Stimulated activated CD8-positive, alpha-beta memory T cell treated with anti-CD3 and anti-CD28 coated beads, Interleukin-12 subunit alpha, Interleukin-12 subunit beta, amount 100 ng/mL, for 4 hours (primary cell): ENCODE measurements around the gene TPT1.

Experiments
- DNase-seq: peaks from one replicate; pipeline ENCODE4 v3.0.0-alpha.2; 2020; ENCODE audit warnings: low read depth

Gene TPT1

DNA sequence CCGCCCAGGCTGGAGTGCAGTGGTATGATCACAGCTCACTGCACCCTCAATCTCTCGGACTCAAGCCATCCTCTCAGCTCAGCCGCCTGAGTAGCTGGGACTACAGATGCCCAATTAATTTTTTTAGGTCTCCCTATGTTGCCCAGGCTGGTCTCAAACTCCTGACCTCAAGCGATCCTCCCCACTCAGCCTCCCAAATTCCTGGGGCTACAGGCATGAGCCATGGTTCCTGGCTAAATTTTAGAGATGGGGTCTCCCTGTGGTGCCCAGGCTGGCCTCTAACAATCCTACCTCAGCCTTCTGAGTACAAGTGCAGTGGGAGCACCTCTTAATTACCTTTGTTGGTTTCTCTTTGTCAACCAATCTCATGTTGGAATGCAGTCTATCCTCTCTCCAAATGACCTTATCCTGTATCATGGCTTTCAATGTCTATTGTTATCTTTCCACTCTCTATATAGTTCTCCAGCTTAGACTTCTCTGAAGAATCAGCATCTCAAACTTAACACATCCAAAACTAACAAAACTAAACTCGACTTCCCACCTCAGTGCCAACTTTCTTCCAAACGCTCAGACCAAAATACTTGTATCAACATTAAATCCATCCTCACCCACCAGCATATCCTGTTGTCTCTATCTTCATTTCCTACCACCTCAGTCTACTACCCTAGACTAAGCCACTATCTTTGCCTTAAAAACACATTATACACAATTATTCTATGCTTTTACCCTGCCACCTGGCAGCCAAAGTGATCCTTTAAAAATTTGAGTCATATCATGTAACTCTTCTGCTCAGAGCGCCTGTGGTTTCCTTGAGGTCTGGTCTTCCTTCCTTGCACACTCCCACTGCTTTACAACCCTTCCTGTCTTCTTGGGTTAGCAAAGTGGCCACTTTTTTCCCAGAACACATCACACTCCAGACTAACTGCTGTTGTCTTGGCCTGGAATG lies 6.7 kb downstream of the TPT1 start:
- DNase-seq, result no peak

DNA sequence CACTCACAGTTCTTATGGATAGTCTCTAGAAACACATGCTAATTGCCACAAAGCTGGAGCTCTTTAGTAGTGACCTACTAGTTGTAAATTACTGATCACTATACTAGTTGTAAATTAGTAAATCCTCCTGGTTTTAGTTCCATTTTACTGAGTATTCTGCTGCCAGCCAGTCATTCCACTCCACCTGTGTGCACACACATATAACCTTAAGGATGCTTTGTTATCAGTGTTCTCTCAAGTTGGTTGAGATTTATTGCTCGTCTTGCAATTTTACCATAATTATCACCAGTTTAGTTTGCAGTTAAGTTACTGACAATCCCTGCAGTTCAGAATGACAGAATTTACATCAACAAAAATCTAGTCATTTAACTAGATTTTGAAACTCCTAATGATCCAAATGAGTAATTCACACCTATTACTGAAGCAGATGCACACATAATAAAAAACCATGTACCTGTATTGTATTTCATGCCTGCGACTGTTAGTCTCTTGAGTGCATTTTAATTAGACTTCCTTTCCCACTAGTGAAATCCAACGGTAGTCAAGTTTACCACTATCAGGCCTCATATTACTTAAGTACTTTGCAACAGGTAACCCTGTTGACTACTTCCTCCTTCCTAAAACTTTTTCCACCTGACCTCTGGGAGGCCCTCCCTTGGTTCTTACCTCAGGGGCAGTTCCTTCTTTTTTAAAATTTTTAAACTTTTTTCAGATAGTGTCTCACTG lies 7.6 kb downstream of the TPT1 start:
- no peak for DNase-seq

DNA sequence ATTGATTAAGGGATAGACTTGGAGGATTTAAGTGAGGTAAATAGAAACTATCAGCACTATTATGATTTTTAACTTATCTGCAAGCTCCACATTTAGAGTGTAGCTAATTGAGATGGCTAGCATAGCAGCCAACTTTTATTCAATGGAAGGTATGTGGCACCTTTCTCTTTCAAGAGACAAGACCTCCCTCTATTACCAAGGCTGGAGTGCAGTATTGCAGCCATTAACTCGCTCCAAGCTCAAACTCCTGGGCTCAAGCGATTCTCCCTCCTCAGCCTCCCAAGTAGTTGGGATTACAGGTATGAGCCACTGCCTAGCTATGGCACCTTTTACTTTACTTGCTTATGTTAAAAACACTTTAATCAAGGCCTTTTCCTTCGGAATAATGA lies 8.2 kb downstream of the TPT1 start:
- no peak for DNase-seq

DNA sequence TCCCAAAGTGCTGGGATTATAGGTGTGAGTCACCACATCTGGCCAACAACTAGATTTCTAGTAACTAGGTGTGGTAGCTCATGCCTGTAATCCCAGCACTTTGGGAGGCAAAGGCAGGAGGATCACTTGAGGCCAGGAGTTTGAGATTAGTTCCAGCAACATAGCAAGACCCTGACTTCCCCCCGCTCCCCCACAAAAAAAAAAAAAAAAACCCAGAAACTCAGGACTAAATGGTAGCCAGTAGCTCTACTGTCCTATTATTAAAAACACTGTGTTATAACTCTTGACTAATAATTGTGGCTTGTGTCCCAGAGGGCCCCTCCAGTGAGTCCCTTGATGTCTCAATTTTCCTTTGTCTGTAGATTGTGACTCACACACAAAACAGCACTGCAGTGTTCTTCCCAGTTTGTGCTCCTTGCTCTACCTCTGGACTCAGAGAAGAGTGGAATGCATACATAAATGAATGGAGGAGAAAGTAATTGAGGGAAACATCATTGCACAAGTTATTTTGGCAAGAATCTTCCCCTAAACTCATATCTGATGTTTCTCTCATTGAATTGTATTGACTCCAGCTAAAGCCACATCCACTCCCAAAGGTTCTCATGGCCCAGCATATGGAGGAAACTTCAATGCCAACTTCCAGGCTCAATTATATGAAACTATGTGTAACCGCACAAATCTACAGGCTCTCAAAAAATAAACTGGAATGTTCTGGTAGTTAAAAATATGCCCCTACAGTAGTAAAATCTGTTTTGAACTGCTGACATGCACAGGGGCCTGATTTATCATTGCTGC lies 8.8 kb downstream of the TPT1 start:
- no peak for DNase-seq

DNA sequence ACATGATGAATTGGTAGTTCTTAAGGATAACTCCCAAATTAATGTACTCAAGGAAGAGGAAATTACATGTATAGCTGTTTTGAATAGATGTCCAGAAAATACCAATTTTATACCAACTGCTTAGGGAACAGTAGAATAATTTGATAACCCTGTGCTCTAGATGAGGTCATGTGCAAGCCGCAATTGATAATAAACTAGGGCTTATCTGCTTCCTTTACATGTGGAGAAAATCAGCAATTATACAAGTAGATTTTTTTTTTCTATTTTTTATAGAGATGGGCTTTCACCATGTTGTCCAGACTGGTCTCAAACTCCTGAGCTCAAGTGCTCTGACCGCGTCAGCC lies 9.3 kb downstream of the TPT1 start:
- DNase-seq, result no peak

DNA sequence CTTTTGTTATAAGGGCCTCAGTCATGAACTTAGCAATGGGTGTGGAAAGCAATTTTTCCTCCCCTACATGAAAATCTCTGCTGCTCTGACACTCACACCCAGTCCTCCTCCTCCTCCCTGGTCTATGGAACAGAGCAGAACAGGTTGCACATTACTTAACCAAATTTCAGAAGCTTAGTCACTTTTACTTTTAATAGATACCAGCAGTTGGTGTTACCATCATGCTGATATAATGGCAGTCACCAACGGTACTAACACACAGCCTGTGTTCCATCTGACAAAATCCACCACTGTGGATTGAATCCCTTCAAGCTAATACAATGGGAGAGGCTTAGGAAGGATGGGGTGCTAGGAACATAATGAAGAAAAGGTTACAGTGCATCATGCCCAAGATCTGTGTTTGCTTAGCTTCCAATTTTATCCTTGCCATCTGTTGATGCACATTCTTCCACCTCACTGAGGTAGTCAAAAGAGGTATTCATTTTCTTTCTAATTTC lies 9.8 kb downstream of the TPT1 start:
- DNase-seq, result no peak

DNA sequence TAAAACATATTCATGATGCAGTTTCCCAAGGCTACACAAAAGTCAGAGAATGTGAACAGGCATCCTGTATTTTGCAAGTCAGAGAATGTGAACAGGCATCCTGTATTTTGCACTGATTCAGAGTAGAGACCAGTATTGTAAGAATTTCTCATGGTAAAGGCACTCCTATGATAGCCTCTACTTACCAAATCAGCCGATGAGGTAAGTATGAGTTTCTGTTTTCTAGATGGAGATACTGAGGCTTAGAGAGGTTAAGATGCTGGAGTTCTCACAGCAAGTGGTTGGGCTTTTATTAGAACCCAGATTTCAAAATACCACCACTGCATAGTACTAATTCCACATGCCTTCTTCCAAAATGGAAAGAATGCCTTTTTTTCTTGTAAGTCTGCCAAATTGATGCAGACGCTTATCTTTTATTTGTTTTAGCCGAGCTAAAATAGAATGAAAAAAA lies 12.3 kb downstream of the TPT1 start:
- DNase-seq, result no peak

DNA sequence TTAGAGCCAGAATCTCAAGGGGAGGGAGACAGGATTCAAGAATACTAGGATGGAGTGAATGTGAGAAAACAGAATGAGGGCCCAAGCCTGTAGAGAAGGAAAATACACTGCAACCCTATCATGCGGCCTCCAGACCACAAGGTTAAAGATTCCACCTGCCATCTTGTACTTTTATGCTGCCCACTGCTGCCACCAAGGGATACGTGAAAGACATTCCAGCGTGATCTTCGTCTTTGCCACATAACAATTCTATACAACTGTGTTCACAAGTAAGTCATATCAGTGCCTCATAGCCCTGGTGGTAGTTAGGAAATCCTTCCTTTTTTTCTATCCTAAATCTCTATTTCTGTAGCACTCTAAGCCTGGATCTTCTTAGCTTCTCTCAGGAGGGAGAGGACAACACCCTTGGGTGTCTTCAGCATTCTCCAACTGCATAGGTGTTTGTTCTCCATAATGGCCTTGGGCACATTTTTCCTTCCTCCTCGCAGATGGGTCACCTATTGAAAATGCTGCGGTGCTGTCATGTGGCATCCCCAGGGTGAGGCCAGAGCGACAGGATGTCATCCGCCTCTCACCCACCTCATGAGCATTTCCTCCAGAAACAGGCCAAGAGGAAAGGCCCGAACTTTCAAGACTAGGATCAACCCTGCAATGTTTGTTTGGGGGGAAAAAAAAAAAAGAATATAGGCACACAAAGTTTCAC lies 13.6 kb downstream of the TPT1 start:
- DNase-seq, result no peak

DNA sequence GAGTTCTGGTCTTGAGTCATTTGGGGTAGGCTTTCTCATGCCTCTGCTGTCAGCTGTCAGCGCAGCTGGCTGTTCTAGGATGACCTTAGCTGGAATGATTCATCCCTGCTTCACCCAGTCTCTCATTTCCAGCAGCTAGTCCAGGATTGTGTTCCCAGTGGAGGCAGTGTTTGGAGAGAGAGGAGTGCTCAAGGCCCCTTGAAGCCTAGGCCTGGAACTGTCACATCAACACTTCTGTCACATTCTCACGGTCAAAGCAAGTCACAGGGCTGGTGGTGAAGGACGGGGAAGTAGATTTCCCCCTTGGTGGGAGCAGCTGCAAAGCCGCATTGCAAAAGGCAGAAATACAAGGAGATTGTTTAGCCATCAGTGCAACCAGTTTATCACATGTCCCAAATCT lies 15.2 kb downstream of the TPT1 start:
- DNase-seq, result no peak

DNA sequence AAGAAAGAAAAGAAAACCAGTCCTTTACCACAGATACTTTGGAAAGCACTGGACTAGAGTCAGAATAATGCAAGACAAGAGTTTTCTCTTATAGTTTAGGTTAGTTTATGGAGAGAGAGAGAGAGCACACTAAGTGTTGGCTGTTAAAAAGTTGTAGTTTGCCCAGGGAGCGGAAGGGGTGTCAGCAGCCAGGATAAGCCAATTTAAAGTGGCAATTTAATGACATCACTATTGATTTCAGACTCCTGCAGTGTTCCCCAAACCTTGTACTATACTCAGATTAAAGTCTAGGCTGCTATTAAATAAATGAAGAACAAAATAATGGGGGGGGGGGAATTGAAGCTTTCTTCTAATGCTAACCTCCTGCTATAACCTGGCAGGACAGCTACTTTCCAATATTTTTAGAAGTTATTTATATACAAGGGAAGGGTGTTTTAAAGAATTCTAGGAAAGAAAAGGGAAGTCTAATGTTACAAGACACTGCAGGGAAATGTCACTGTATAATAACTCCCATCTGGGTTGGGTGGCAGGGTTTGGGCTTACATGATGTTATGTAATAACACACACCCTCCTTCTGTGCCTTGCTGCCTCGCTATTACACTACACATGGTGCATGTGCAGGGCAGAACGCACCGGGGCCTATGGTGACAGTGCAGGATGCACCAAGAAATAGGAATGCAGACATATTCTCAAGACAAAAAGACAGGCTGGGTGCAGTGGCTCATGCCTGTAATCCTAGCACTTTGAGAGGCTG lies 19.9 kb downstream of the TPT1 start:
- DNase-seq, result no peak

DNA sequence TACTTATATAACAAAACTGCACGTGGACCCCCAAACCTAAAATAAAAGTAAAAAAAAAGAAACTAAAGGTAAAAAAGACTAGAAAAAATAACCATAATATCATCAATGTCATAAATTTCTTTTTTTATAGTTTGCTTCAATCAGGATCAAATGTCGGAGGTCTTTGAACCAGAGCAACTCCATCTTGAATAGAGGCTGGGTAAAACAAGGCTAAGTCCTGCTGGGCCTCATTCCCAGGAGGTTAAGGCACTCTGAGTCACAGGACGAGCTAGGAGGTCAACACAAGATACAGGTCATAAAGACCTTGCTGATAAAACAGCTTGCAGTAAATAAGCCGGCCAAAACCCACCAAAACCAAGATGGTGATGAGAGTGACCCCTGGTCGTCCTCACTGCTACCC lies 24.0 kb downstream of the TPT1 start:
- no peak for DNase-seq

DNA sequence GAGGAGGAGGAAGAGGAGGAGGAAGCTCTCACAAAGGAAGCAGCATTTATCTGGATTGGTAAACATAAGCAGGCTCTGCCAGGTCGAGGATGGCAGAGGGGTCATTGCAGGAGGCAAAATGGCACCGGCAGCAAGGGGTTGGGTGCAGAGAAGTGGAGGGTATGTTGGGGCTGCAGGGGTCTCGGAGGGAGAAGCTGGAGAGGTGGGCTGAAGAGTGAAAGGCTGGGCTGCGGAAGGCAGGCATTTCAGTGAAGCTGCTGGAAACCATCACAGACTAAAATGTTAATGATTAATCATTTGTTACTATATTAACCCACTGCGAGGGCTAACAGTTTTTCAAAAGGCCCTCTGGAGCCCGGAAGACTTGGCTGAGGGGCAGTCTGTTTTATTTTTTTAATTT lies 24.6 kb downstream of the TPT1 start:
- DNase-seq, result no peak

DNA sequence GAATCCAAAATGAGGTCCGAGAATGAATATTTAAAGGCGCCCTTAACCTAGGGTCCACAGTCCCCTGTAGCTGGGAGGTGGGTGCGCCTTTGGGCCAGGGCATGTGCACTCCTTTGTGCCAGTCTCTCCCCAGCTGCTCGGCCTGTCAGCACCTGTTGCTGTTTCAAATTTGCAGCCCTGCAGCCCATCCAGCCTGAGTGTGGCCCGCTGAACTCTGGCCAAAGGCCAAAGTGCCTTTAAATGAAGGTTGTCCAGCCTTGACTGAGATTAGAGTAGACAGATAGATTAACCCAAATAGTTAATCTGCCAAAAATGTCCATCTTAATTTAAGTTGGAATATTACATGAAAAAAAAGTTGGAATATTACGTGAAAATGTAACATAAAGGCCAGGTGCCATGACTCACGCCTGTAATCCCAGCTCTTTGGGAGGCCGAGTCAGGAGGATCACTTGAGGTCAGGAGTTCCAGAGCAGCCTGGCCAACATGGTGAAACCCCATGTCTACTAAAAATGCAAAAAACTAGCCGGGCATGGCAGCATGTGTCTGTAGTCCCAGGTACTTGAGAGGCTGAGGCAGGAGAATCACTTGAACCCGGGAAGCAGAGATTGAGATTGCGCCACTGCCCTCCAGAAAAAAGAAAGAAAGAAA lies 25.3 kb downstream of the TPT1 start:
- no peak for DNase-seq

DNA sequence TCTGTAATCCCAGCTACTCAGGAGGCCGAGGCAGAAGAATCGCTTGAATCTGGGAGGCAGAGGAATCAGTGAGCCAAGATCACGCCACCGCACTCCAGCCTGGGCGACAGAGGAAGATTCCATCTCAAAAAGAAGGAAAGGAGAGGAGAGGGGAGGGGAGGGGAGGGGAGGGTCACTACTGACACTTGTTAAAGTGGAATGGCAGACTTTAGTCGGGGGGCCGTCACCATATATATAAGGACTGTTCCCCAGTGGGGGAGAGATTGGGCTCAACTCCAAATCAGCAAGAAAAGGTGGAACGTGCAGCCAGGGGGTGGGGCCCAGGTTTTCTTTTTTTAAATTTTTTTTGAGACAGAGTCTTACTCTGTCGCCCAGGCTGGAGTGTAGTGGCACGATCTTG lies 26.2 kb downstream of the TPT1 start:
- DNase-seq, result no peak

DNA sequence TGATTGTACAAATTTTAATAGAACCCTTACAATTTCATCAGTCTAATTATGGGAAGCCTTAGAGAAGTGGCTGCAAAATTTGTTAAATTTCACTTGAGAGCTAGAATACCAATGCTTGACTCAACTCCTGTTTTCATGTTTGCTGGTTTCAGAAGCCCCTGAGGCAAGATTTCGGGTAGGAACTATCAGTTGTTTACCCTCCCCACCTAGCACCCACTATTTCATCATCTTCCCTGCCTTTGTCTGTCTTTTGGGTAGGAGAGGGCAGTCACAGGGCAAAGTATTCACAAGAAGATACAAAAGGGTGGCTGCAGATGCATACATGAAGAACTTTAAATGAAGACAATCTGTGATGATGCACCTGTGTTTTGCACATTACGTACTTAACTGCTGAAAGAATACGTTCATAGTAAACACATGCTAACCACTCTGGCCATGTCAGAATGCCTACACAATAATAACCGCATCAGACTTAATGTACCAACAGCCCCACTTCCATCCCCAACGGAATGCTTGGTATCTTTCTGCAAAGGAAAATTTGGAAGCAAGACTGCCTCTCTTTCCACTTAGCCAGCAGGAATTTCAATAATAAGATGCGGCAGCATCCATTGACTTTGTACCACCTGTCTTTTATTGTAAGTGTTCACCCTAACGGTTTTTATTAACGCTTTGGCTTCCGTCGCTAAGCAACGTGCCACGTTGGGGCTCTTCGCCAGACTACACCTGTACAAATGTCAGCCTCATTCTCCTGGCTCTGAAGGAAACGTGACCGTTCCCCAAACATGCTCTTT lies 30.4 kb downstream of the TPT1 start:
- DNase-seq, result no peak

DNA sequence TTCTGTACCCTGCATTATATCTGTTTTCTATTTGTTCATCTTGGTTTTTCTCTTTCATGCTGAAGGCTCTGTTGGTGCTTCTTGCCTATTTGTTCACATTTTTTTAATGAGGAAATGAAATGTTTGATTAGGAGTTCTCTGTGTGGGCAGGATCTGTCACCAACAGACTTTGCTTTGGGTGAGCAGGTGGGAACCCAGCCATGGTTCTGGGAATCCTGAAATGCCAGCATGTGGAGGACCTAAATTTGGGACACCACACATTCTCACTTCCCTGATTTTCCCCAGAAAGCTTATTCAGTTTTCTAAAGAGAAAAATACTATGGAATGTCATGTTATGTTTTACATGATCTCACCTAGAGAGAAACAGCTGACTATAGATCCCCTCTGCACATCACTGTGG lies 34.0 kb downstream of the TPT1 start:
- DNase-seq, result no peak

DNA sequence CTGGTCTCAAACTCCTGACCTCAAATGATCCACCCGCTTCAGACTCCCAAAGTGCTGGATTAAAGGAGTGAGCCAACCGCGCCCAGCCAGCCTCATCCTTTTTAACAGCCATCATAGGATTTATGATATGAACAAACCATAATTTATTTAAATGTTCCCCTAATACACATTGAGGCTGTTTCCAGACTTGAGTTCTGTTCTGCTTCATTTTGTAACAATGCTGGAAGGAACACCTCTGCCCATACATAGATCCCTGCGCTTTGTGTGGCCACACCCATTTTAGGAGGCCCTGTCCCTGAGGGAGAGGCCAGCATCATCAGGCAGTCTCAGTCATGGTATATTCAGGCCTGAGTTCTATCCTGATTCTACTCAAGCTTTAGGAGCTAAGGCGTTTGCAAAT lies 35.9 kb downstream of the TPT1 start:
- no peak for DNase-seq

DNA sequence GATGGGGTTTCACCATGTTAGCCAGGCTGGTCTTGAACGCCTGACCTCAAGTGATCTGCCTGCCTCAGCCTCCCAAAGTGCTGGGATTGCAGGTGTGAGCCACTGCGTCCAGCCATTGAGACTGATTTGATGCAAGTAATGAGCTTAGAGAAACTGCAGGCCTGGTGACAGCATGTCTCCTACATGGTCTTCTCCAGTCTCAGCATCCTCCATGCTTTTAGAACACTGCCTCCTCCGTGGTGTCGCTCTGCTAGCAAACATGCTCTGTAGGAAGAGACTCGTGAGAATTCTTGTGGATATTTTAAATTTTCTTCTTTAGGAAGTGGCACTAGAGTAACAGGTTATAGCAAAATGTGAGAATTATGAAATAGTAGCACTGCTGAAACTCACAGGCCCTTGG lies 37.1 kb downstream of the TPT1 start:
- DNase-seq, result no peak

DNA sequence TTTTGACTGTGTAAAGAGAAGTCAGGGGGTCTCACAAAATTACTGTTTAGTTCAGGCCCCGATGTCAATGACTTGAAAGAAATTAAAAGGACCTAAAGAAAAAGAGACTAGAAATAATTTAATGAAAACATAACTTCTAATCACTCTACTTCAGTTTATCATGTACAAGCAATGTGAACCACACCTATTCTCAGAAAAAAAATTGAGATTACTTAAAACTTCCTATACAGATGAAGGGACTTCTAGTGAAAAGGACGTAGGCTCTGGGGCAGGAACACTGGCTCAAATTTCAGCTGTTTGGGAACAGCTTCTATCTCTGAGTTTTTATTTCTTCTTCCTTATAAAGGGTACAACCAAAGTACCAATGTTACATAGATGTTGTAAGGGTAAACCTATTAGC lies 38.0 kb downstream of the TPT1 start:
- DNase-seq, result no peak

DNA sequence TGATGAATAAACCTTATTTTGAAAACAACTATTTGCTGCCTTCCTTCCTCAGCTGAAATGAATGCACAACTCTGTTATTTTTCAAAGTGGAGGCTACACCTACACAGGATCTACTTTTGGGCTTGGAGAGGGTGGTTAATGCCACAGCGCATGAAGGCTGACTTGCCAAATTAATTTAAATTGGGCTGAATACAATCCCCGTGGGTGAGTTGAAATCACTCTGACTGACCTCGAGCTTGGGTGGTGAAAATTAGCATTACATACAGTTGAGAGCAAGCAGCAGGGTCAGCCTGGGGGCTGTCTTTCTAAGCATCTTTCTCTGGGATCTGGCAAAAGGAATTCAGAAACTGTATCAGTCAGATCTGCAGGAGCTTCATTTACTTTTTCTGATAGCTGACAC lies 38.5 kb downstream of the TPT1 start:
- DNase-seq, result no peak
